Inflammatory macrophage treated with lipopolysaccharide for 1 hour (primary cell): ENCODE measurements around the gene ADORA3.

ENCODE experiments used
- DNase-seq, 2 donors: peaks; one replicate each; pipeline ENCODE4 v3.0.0-alpha.2; 2020 to 2022

ADORA3 gene

DNA sequence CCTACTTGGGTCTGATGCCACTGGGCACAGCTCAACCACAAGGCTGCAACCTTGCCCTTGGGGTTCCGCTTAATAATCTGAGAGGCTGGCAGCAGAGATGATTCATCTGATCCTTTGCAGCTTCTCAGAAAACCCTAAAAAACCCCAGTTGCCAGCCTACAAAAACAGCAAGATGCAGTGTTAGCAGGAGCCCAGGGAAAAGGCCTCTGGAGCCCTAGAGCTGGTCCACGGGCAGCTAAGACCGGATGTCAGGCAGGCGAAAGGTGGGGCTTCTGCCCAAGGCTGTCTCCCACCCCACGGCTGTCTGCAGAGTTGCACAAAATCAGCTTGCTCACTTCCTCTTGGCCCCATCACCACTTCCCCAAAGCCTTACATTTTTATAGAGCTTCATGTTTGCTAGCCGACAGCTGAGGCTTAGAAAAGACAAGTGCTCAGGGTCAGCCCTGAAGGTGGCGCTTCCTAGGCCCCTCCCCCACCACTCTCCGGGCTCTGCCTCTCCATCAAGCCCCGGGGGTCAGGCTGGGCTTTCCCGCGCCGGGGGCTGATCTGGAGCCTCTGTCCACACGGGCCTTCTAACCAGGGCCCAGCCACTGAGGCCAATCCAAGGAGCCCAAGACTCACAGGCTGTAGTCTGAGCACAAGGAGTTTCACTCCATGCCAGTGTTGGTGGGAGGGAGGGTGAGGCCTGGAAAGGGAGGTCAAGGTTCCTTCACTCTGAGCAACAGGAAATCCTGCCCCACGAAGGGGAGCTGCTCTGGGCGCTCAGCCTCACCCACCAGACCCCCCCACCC, 4.2 kb upstream of the ADORA3 start:
- DNase-seq = peak; percentile 88 to 96

DNA sequence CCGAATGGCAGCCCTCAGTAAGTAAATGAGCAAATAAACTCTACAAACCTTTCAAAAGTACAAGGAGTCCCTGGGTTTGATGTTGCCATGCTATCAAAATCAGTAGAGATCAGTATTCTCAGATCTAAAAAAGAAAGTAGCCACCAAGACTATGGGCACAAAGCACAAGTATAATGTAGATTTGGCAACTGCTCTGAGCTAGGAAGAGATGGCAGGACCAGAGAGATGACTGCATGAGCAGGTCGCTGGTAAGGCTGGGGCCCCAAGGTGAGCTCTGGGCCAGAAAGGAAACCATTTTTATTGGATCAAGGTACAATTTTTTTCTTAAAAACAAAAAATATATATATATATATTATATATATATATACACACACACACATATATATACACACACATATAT, 3.1 kb upstream of the ADORA3 start:
- DNase-seq = no peak

DNA sequence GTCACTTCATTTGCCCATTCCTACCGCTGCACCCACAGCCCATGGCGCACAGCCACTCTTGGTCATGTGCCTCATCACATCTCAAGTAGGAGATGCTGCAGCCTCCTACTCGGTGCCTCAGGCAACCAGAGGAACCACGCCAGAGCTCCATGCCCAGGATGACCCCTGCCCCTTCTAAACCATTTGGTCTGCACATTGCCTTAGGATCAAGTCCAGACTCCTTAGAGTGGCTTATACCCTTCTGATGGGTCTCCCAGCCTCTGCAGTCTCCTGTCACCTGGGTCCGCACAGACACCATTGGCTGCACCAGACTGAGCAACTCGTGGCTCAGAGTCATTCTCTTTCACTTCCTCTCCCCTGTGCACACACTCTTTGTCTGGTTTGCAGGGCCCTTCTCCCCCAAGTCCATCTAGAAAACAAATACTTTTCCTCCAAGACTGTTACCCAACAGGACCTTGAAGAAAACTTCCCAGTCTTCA, 2.2 kb upstream of the ADORA3 start:
- peak; percentile 56 to 71 for DNase-seq

DNA sequence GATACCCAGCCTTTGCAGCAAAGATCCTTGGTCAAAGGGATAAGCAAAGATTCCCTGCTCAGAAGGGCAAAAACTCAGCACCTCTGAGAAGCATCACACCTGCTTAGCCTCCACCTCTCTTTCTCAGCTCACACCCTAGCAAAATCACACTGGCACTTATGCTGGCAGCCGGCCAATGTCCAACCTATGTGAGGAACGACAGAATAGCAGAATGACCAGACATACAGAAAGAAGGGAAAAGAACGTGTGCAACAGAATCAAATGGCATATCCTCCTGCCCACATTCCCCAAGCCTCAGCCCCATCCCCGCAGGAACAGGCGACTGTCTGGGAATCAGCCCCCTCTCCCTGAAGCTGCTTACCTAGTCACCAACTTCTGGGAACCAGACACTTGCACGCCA, 664 bp upstream of the ADORA3 start:
- DNase-seq = no peak

DNA sequence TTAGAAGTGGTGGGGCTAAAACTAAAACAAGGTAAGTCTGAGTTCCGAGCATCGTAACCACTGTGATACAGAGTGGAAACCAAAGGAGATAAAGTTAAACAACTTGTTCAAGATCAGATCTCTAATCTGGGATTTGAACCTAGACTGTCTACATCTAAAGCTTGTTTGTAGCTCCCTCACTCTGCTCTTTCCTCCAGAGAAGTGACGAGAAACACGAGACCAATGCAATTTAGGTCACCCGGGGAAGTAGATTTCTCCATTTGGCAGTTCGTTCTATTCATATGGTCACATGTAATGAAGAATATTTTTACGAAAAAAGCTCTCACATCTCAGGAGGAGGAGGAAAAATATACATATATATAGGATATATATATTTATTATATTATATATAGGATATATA, 1.8 kb downstream of the ADORA3 start:
- DNase-seq = no peak

DNA sequence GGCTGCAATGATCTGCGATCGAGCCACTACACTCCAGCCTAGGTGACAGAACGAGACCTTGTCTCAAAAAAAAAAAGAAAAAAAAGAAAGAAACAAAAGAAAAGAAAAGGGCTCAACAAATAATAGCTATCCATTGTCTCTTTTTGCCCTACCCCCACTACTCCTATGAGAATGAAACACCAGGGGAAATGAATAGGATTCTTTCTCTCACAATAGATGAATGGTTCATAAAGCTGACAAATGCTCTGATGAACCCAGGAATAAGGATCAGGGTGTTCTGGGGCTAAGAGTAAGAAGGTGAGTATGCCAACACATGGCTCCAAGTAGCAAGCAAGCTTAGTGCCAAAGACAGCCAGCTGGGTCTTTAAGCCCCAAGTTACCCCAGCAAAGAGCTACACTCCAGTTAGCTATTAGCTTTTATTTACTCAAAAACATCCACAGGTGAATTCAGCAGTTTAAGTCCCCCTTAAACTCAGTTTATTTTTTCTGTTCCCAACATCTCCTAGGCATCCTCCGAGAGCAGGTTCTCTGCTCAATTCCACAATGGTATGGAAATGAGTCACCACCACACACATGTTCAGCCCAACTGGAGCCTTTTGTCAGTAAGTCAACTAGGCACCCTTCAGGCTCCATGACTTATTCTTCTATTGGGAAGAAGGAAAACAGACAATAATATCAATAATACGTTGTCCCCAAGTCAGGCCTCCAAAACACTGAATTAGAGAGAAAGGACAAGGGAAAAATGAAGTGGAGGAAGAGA, 4.2 kb downstream of the ADORA3 start:
- no peak for DNase-seq

DNA sequence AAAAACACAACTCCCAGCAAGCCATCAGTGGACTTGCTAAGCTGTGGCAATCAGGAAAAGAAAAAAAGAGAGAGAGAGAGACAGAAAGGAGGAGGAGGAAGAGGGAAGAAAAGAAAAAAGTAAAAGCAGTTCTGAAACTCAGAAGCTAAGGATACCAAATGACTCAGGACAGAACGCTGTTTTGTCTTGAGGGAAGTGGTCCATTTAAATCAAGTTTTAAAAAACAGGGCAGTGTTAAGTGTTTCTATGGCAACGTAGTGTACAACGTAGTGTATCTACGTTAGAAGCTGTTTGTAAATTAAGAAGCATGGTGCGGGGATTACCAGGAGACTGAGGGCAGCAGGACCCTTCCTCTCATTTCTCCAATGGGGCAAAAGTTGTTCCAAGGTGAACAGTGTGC, 5.8 kb downstream of the ADORA3 start:
- DNase-seq = no peak

DNA sequence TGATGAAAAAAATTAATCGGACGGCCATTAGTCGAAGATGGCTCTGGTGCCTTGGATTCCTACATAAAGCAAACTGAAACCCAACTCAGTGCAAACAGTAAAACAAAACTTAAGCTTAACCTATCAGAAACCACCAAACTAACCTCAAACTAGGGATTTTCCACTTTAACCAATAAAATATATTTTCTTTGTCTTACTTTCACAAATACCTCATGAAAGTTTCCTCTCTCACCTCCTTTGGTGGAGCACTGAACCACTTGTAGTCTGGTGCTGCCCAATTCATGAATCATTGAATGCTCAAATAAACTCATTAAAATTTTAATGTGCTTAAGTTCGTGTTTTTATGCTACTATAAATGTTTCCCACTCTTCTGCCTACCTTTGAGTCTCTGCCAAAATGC, 7.0 kb downstream of the ADORA3 start:
- DNase-seq = no peak

DNA sequence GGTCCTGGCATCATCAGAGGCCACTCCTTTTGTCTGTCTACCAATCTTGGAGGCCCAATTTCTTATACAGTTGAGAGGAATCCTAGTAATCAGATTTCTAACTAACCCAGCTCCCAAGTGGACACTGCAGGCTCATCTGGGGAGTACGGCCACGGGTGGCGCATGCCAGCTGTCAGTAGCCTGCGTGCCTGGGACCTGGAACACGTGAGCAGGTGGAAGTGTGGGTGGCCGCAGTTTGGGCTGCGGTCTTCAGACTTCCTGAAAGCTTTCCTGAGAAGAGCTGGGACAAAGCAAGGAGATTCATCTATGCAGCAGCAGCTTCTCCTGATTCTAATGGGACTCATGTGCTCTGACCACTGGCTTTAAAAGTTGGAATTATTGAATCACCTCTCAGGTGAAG, 12.4 kb downstream of the ADORA3 start:
- no peak for DNase-seq

DNA sequence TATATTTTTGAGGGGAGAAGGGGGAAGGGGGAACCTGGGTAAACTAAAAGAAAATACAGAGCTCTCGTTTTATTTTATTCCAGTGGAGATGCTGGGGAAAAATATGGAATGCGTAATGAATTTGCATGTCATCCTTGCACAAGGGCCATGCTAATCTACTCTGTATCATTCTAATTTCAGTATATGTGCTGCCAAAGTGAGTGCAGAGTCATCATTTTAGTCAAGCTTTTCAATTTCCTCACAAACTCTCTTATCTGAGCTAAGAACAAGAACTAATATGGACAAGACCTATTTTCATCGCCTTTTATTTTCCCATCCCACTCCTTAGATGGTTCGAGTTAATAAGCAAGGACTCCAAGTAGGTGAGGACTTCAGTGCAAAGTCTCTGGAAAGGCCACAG, 13.2 kb downstream of the ADORA3 start:
- no peak for DNase-seq

DNA sequence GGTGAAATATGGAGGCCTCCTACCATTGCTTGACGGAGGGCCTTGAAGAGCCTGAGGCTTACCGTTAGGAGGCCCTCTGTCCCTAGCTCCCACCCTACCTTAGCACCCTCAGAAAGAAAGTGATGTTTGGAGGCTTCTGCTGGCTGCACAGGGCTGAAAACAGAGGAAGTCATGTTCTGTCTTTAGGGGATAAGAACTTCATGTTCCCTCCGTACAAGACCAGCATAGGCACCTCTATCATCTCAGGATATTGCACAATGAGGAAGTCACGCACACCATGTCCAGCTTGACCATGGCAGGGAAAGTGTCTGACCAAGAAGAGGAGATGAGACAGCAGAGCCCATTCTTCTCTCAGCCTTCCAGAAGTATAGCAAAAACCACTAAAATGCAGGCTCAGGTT, 13.8 kb downstream of the ADORA3 start:
- DNase-seq = peak in 1 of 2 donors; percentile 39

DNA sequence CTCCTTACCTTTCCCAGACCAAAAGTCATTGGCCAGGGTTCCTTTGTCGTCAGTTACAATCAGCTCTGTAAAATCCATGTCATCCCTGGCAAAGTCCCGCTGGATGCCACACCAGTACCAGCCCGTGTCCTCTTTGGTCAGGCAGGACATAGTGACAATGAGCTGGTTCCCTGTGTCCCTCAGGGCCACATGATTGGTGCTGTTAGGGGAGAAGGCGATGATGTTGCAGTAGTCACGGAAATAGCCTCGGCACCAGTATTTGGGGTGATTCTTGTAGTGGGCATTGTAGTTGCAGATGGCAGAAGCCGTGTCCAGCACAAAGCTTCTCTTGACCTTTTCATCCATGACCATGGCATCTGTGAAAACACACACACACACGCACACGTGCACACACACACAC, 14.8 kb downstream of the ADORA3 start:
- no peak for DNase-seq

DNA sequence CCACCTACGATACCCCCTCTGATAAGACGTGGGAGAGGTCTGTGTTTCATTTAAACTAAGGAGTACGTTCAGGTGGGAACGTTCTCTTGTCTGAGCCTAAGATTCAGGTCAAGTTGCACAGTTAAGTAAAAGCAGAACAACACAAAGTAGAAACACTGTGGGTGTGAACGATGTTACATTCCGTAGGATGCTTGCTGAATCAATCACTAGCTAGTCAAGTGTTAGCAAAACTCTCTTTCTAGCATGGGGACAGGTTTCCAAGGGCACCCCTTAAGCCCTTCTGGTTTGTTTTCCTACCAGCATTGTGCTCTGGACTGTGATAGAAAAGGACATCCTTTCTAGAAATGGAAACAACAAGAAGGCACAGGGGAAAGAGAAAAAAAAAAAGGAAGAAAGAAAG, 16.3 kb downstream of the ADORA3 start:
- DNase-seq = peak in 1 of 2 donors; percentile 39

DNA sequence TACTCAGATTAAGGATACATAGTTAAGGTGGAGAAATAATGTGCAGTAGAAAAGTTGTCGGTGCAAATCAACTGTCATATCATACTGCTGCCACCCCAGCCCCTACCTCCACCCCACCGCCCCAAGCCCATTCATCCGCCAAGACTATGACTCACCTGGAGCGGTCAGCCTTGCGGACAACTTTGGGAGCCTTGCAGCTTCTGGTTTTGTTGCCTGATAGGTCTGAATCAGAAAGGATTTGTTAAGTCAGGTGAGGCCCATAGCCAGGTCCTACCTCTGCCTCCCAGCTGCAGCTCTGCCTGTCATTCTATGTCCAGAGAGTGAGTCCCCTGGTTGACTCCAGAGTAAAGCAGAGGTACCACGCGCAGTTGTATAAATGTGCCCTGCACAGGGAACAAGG, 17.0 kb downstream of the ADORA3 start:
- DNase-seq = no peak

DNA sequence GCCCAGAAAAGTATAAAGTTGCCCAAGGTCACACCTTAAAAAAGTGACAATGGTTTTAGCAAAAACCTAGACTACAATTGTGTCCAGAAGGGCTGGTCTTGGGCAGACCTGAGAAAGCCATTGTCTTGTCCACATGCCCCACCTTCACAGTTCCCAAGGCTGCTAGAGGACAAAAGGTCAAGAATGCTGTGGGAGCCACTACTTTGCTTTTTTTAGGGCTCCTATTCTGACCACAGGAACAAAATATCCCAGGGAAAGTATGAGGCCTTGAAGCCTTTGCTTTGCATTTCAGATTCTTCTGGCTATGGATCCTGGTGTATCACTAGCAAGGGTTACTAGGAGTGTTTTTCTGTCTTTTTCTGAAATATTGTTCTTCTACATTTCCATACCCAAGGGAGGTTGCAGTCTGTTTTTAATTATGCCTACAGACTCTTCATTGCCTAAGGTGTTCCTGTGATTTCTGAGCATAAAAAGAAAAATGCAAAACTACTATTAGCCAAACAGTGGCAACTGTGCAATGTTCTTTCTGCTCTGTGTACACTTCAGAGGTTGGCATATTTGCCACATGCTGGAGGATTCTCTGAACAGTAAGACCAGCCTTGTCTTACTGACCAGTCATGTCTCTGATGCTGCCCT, 18.9 kb downstream of the ADORA3 start:
- DNase-seq = no peak

DNA sequence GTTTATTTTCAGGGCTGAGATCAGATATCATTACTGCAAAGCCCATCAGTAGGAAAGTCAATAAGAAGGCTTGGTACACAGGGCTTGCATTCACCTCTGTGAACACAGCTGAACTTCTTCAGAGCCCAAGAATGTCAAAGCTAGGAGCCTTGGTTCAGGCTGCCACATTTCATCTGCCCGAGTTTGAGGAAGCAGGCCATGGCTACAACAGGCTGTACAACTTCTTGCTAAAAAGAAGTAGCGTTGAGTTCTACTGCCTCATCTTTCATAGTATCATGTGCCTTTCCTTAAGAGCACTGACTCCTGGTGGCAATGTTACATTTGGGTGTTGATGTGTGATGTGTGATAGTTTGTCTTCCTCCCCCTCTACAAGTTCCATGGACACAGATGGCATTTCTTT, 19.6 kb downstream of the ADORA3 start:
- DNase-seq = no peak

DNA sequence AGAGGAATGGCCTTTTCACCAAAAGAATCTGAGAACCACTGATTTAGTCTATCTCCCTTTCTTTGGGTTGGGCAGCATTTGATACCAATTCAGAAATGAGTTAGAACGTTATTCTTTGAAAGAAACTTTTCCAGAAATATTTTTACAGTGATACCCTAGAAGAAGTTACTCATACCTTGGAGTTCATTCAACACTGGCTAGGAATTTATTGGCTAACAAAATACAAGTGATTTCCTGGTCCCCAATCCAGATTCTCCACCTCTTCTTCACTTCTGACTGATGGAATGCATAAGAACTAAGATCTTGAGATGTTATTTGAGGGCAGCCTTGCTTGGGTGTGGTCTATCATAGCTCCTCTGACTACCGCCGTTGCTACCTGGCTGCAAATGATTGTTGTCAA, 20.3 kb downstream of the ADORA3 start:
- DNase-seq = no peak

DNA sequence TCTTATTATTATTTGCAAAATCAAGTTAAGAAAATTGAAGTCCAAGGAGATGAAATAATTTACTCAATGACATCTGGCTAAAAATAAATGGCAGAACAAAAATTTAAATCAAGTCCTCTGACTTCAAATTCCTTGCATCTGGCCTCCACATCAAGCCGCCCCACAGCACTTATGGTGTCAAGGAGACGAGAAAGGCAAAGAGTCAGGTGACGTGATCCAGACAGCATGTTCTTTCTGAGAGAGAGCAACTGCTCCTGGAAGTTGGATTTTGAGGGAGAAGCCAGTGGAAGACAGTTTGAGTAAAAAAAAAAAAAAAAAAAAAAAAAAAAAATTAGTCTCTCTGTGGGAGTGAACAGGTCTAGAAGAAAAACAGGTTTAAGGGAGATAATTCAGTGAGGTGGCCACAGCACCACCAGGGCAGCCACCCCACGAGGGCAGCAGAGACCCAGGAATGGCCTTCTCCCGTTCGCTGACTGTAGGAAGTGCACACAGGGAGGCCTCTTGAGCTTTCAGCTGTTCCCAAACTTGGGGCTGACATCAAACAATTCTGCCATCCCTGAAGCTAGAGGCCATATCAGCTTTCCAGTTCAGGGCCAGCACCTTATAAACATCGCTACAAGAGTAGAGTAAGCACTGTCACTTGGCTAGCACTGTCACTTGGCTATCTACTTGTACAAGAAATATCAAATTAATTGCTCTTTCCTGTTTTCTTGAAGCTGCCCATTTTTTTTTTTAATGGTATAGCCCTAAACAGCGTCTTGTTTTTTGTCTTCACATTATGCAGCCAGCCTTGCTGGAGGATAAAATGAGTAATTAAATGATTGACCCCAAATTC, 21.8 kb downstream of the ADORA3 start:
- DNase-seq = peak; percentile 65 to 87

DNA sequence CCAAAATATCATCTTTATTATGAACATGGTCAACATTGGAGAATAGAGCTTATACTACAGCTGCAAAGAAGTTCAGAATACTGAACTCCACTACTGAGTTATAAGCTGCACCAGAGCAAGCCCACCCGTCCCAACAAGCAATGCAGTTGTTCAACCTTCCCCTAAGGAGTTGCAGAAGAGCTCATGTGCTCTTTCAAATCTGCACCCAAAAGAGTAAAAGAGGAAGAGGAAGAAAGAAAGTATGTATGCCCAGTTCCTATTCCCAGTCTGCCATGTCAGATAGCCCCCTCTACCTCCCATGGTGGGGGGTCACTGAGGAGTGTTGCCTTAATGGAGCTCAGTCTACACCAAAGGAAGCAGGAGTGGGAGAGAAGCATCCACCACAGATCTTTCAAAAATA, 22.8 kb downstream of the ADORA3 start:
- DNase-seq = peak in 1 of 2 donors; percentile 44

DNA sequence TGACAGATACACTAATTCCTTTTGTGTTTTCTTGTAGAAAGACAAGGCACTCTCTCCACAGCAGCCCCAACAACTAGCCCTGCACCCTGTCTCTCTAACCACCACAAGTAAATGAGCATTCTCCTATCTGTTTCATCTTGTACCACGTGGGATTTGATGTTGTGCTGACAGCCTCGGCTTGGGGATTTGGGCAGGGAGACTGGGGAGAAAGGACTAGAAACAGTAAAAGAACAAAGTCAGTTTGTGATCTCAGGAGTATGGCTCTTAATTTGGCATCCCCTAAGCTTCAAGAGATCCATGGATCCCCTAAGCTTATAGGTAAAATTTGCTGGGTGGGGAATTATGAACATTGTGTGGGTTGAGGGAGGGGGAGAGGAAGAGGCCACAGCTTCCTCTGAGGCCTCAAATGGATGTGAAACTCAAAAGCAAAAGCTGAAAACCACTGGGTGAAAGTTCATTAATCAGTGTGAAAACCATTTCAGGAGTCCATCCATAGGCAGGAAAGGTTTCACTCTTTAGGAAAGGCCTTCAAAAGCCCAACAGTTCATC, 26.6 kb downstream of the ADORA3 start:
- DNase-seq = peak; percentile 53 to 65

DNA sequence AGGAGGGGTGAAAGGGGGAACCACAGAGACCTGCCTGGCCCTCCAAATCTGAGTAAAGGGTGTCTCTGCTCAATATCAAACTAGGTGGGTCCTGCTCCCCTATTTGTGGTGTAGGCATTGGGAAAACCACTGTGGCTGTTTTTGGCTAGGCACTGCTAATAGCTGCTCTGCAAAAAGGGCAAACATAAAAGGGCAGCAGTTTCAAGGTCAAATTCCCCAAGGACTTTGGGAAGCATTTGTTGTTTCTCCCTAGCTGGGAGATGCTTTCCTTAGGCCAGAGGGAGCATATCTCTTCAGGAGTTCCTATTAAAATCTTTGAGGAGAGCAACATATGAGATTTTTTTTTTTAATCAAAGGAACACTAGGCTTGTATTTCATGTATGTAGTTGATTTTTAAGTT, 27.2 kb downstream of the ADORA3 start:
- no peak for DNase-seq

DNA sequence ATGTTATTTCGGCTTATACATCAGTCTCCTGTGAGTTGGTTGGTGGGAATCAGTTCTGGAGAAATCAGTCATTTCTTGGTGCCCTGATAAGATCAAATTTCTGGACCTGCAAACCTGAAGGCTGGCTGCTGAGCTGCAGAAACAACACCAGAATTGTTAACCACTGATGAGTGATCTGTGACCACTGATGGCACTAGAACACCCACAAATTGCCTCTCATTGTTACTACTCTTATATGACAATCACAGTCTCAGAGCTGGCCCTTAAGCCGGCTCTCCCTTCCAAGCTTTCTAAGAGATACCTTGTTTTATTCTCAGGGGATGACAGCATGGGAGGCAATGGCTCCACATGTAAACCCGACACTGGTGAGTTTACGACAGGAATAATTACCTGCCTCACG, 27.7 kb downstream of the ADORA3 start:
- no peak for DNase-seq

DNA sequence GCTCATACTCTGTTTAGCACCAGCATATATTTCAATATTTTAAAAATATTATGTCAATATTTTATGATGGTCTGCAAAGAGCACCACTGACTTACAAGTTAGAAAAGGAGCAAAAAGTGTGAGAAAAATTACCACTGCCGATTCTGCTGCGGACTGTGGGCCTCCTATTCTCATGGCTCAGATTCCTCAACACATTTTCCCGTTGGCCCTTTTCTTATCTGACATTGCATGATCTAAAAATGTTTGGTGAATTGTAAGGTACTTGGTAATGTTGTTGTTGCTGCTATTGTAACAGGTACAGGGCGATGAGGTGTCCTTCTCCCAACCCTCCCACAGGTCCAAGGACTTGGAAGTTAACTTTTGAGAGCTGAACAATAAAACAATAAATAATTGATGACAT, 28.9 kb downstream of the ADORA3 start:
- DNase-seq = no peak
